IMR-90 (cell line): ENCODE measurements around the gene NPHP4. TPM values are rescaled to one million over a fixed set of nuclear protein-coding genes. Genes with fewer than 3 reads are reported as not detected.

ENCODE experiments used
- ATAC-seq: fragments of 200-7000 bp; cut with Tn5 transposase; 2 replicates; pipeline ENCODE4 v1.9.1; 2020; ENCODE audit warnings: low read depth, mild to moderate bottlenecking, moderate library complexity
- BruUV-seq: library from RNA; stranded (reverse); fragments of 400-500 nt; replicated peaks from 2 replicates; lab custom pipeline; 2021; lab: Mats Ljungman, UMichigan
- CTCF ChIA-PET: fragments of 300-600 bp; formaldehyde crosslinking; extraction: SDS; loops from one replicate; lab custom pipeline; 2021; ENCODE audit warnings: antibody characterized with exemption; lab: Yijun Ruan, JAX
- POLR2A ChIA-PET: fragments of 300-600 bp; sonication (Branson Sonifier 250); formaldehyde crosslinking; loops from one replicate; lab custom pipeline; 2022; ENCODE audit warnings: antibody characterized with exemption; ENCODE audit not compliant: unreplicated experiment; lab: Charles Lee
- DNase-seq: peaks from one replicate; pipeline ENCODE4 v3.0.0; 2013
- H2AFZ ChIP-seq: replicated peaks from 2 replicates; pipeline ENCODE3; 2013; ENCODE audit warnings: low read length, mild to moderate bottlenecking; ENCODE audit not compliant: poor library complexity
- H2AK5ac ChIP-seq: 2 replicates; pipeline ENCODE4 v1.6.1; 2013; ENCODE audit warnings: low read depth, low read length, inconsistent platforms
- H2AK9ac ChIP-seq: replicated peaks from 2 replicates; pipeline ENCODE3; 2013; ENCODE audit warnings: mild to moderate bottlenecking, low read depth, low read length, moderate library complexity; ENCODE audit not compliant: poor library complexity
- H2BK120ac ChIP-seq: 2 replicates; pipeline ENCODE4 v1.6.1; 2013; ENCODE audit warnings: low read depth, low read length, inconsistent platforms
- H2BK15ac ChIP-seq: 3 replicates; pipeline ENCODE4 v1.6.1; 2013; ENCODE audit warnings: low read depth, low read length, inconsistent platforms
- H2BK20ac ChIP-seq: 2 replicates; pipeline ENCODE4 v1.6.1; 2013; ENCODE audit warnings: low read depth, mild to moderate bottlenecking, inconsistent platforms, low read length, moderate library complexity
- H2BK5ac ChIP-seq: 2 replicates; pipeline ENCODE4 v1.6.1; 2013; ENCODE audit warnings: mild to moderate bottlenecking, low read depth, low read length, inconsistent platforms; ENCODE audit not compliant: poor library complexity, severe bottlenecking
- H3K14ac ChIP-seq: replicated peaks from 2 replicates; pipeline ENCODE4 v1.6.1; 2013; ENCODE audit warnings: low read depth, low read length, inconsistent platforms
- H3K18ac ChIP-seq: 2 replicates; pipeline ENCODE4 v1.6.1; 2013; ENCODE audit warnings: low read depth, low read length, control low read depth
- H3K23ac ChIP-seq: 2 replicates; pipeline ENCODE4 v1.6.1; 2013; ENCODE audit warnings: low read depth, low read length, inconsistent platforms
- H3K27ac ChIP-seq: 2 replicates; pipeline ENCODE4 v1.5.1; 2013; ENCODE audit warnings: mild to moderate bottlenecking, control low read depth, low read length; ENCODE audit not compliant: insufficient read depth
- H3K27me3 ChIP-seq: 2 replicates; pipeline ENCODE4 v1.6.1; 2013; ENCODE audit warnings: low read length; ENCODE audit not compliant: control insufficient read depth, insufficient read depth
- H3K36me3 ChIP-seq: 2 replicates; pipeline ENCODE4 v1.6.1; 2013; ENCODE audit warnings: low read length, mixed read lengths; ENCODE audit not compliant: control insufficient read depth, insufficient read depth
- H3K4ac ChIP-seq: 2 replicates; pipeline ENCODE4 v1.6.1; 2013; ENCODE audit warnings: low read depth, low read length, inconsistent platforms
- H3K4me1 ChIP-seq: 2 replicates; pipeline ENCODE4 v1.6.1; 2013; ENCODE audit warnings: low read length, mixed read lengths; ENCODE audit not compliant: control insufficient read depth, insufficient read depth
- H3K4me2 ChIP-seq: 2 replicates; pipeline ENCODE4 v1.6.1; 2013; ENCODE audit warnings: low read depth, mild to moderate bottlenecking, control low read depth, low read length, moderate library complexity
- H3K4me3 ChIP-seq: 2 replicates; pipeline ENCODE4 v1.5.1; 2013; ENCODE audit warnings: low read depth, mild to moderate bottlenecking, control low read depth, low read length, moderate library complexity; ENCODE audit not compliant: insufficient read depth
- H3K56ac ChIP-seq: 2 replicates; pipeline ENCODE4 v1.6.1; 2013; ENCODE audit warnings: low read length, inconsistent platforms; ENCODE audit not compliant: insufficient read depth; ENCODE audit errors: extremely low read depth
- H3K79me1 ChIP-seq, 2 experiments: 2 replicates each; pipeline ENCODE4 v1.6.1; 2013; ENCODE audit warnings: low read length in 2 of 2, inconsistent platforms in 1 of 2, low read depth in 1 of 2
- H3K9ac ChIP-seq: 2 replicates; pipeline ENCODE4 v1.6.1; 2013; ENCODE audit warnings: low read depth, low read length, control low read depth
- H3K9me1 ChIP-seq: 2 replicates; pipeline ENCODE4 v1.6.1; 2013; ENCODE audit warnings: low read length, inconsistent platforms; ENCODE audit not compliant: insufficient read depth
- H3K9me3 ChIP-seq: 2 replicates; pipeline ENCODE4 v1.6.1; 2013; ENCODE audit warnings: low read length; ENCODE audit not compliant: control insufficient read depth, insufficient read depth
- H4K20me1 ChIP-seq: 2 replicates; pipeline ENCODE4 v1.6.1; 2013; ENCODE audit warnings: low read length, inconsistent platforms; ENCODE audit not compliant: insufficient read depth
- H4K5ac ChIP-seq: 2 replicates; pipeline ENCODE4 v1.6.1; 2013; ENCODE audit warnings: mild to moderate bottlenecking, low read depth, low read length, control low read depth
- H4K8ac ChIP-seq, 2 experiments: 2 replicates each; pipeline ENCODE4 v1.6.1; 2013; ENCODE audit warnings: low read depth in 2 of 2, low read length in 2 of 2, control low read depth in 1 of 2, inconsistent platforms in 1 of 2
- H4K91ac ChIP-seq: 2 replicates; pipeline ENCODE4 v1.6.1; 2013; ENCODE audit warnings: low read depth, low read length, inconsistent platforms; ENCODE audit not compliant: insufficient read depth
- BHLHE40 ChIP-seq: fragments of 150-350 bp; IDR thresholded peaks from 2 replicates; pipeline ENCODE4 v1.6.1; 2016; ENCODE audit warnings: mild to moderate bottlenecking, low read depth, low read length
- ELK1 ChIP-seq: fragments of 150-350 bp; IDR thresholded peaks from 2 replicates; pipeline ENCODE4 v1.6.1; 2016; ENCODE audit warnings: low read depth, mild to moderate bottlenecking, low read length, moderate library complexity, borderline replicate concordance
- FOS ChIP-seq: fragments of 150-350 bp; IDR thresholded peaks from 2 replicates; pipeline ENCODE4 v1.6.1; 2016; ENCODE audit warnings: low read depth, low read length
- MAFK ChIP-seq: IDR thresholded peaks from 2 replicates; pipeline ENCODE4 v1.6.1; 2012; ENCODE audit warnings: low read depth, low read length, improper control_type of control experiment
- RAD21 ChIP-seq: IDR thresholded peaks from 2 replicates; pipeline ENCODE4 v1.6.1; 2012; ENCODE audit warnings: low read length, improper control_type of control experiment
- RCOR1 ChIP-seq: IDR thresholded peaks from 2 replicates; pipeline ENCODE4 v1.6.1; 2012; ENCODE audit warnings: mild to moderate bottlenecking, low read length, improper control_type of control experiment; ENCODE audit not compliant: insufficient replicate concordance
- RFX5 ChIP-seq: IDR thresholded peaks from 2 replicates; pipeline ENCODE4 v1.8.0; 2012; ENCODE audit warnings: low read depth, mild to moderate bottlenecking, low read length, moderate library complexity
- SMC3 ChIP-seq: fragments of 150-350 bp; IDR thresholded peaks from 2 replicates; pipeline ENCODE4 v1.6.1; 2016; ENCODE audit warnings: low read depth, mild to moderate bottlenecking, antibody characterized with exemption, low read length, moderate library complexity
- USF2 ChIP-seq: fragments of 150-350 bp; IDR thresholded peaks from 2 replicates; pipeline ENCODE4 v1.6.1; 2017; ENCODE audit warnings: mild to moderate bottlenecking, antibody characterized with exemption, low read length, low read depth
- WGBS, 2 experiments: methylation state at CpG; one replicate each; pipeline versions ENCODE4 v1.1.5 to v1.1.7; 2013; ENCODE audit warnings: missing lambda C conversion rate in 2 of 2; ENCODE audit not compliant: insufficient read length in 1 of 2; ENCODE audit errors: extremely low coverage in 2 of 2; 5-methylcytosine and 5-hydroxymethylcytosine counted together
- dilution Hi-C: fragments of 300-500 bp; cut with HindIII; formaldehyde crosslinking; loops from one replicate; pipeline ENCODE4 v1.14.3; 2018; ENCODE audit warnings: low sequenced_read_pairs; ENCODE audit not compliant: unreplicated experiment
- in situ Hi-C: fragments of 300-500 bp; cut with MboI; formaldehyde crosslinking; loops from 3 replicates; pipeline ENCODE4 v1.14.3; 2019; ENCODE audit warnings: low sequenced_read_pairs, inconsistent platforms, mixed read lengths
- intact Hi-C: fragments of 100-400 bp; cut with micrococcal nuclease; formaldehyde crosslinking; loops from 2 replicates; pipeline ENCODE4 v1.10.0; 2022
- polyA plus RNA-seq, 3 experiments: library from polyadenylated mRNA; depleted of rRNA; stranded (reverse); fragments of >200 nt; gene quantifications; 2 replicates each; pipeline ENCODE4 v1.2.3, GENCODE V29; 2012; ENCODE audit warnings: low replicate concordance in 1 of 3
- total RNA-seq: library from RNA; depleted of rRNA; stranded (reverse); fragments of >200 nt; gene quantifications from 2 replicates; pipeline ENCODE4 v1.2.3, GENCODE V29; 2012

NPHP4 gene
- total and polyA plus RNA-seq, 2 of the 4 experiments (the other 2 are of a cell fraction): 2.0 to 5.5 TPM

GRCh38 chr1:5858246-5858645, 134.0 kb downstream of the NPHP4 start:
- WGBS, 2 experiments: 77% methylated on average over 6 of the region's 19 CpGs; no CpG with 5 or more reads in 1 of the 2 experiments
- H2AK9ac ChIP-seq: no peak overlapping the region
- in situ Hi-C loops (no loop called here), dilution Hi-C loops (no loop called here), intact Hi-C loops (no loop called here)
- no peak overlapping the region for H3K4ac ChIP-seq
- no peak overlapping the region for H2BK120ac ChIP-seq
- no peak overlapping the region for H2BK20ac ChIP-seq
- H3K9me3 ChIP-seq: peaks cover 2% of the 10 kb centered on the region; the same call in 1 of the 2 replicates
- no peak overlapping the region for H3K9ac ChIP-seq
- H2AK5ac ChIP-seq: no peak overlapping the region
- no peak overlapping the region for H4K8ac ChIP-seq
- H2AFZ ChIP-seq: no peak overlapping the region
- H3K14ac ChIP-seq: no peak overlapping the region
- H2BK5ac ChIP-seq: no peak overlapping the region
- BruUV-seq: no TSS peak
- no peaks in the 10 kb centered on the region for H3K79me1 ChIP-seq
- H4K20me1 ChIP-seq: no peaks in the 10 kb centered on the region
- H3K27me3 ChIP-seq: no peaks in the 10 kb centered on the region
- H4K91ac ChIP-seq: no peak overlapping the region
- ATAC-seq (no peak), DNase-seq (no peak)
- H3K18ac ChIP-seq: no peak overlapping the region
- ChIA-PET CTCF (no interaction called here), POLR2A (no interaction called here)
- H3K27ac ChIP-seq: no peak overlapping the region
- peaks cover 4% of the 10 kb centered on the region; the same call in 1 of the 2 replicates for H3K36me3 ChIP-seq
- no peaks in the 10 kb centered on the region for H3K4me1 ChIP-seq
- H3K4me3 ChIP-seq: no peak overlapping the region
- no peak overlapping the region for H3K4me2 ChIP-seq
- H3K9me1 ChIP-seq: no peaks in the 10 kb centered on the region
- H3K23ac ChIP-seq: no peak overlapping the region
- H3K56ac ChIP-seq: no peak overlapping the region
- H2BK15ac ChIP-seq: no peak overlapping the region
- H4K5ac ChIP-seq: no peak overlapping the region
- no peak for TF ChIP-seq RCOR1
- no peak for TF ChIP-seq ELK1
- no peak for TF ChIP-seq SMC3
- no peak for TF ChIP-seq BHLHE40
- no peak for TF ChIP-seq RAD21
- no peak for TF ChIP-seq USF2
- TF ChIP-seq RFX5: no peak
- TF ChIP-seq MAFK: no peak
- no peak for TF ChIP-seq FOS
